Body of pancreas (tissue), 4 donors: ENCODE data around the gene FREM1. TPM values are rescaled to one million over a fixed set of nuclear protein-coding genes. Genes with fewer than 3 reads are reported as not detected.
A peak's percentile ranks its signal among the peaks of the same experiment; 100 is the strongest.

Source experiments
- ATAC-seq: fragments of 150-250 bp; one replicate; pipeline ENCODE4 v1.9.1; 2016
- DNase-seq, 4 donors: peaks; one replicate each; pipeline ENCODE4 v3.0.0-alpha.2; 2019
- H3K27ac ChIP-seq, 4 donors: fragments of 200-600 bp; sonication (generic); 1 replicate in 3 of 4; 2 replicates in 1 of 4; pipeline versions ENCODE4 v1.5.1 to v1.6.1; 2016 to 2019; ENCODE audit warnings: mild to moderate bottlenecking in 1 of 4, mixed read lengths in 1 of 4, moderate library complexity in 1 of 4
- H3K27me3 ChIP-seq, 2 donors: fragments of 200-600 bp; sonication (generic); one replicate each; pipeline ENCODE4 v1.6.0; 2016; ENCODE audit warnings: mild to moderate bottlenecking in 1 of 2
- H3K36me3 ChIP-seq, 2 donors: fragments of 200-600 bp; sonication (generic); replicated peaks in 1 of 2; 2 replicates each; pipeline ENCODE4 v1.5.1; 2016; ENCODE audit warnings: low read depth in 2 of 2; ENCODE audit not compliant: insufficient read depth in 1 of 2
- H3K4me1 ChIP-seq: fragments of 200-600 bp; sonication (generic); one replicate; pipeline ENCODE4 v1.6.0; 2016
- H3K4me3 ChIP-seq, 2 donors: fragments of 200-600 bp; sonication (generic); 1 replicate in 1 of 2; 2 replicates in 1 of 2; pipeline ENCODE4 v1.5.1; 2016 to 2019
- H3K9me3 ChIP-seq, 3 donors: fragments of 200-600 bp; sonication (generic); 1 replicate in 2 of 3; 2 replicates in 1 of 3; pipeline ENCODE4 v1.5.1; 2016
- POLR2A ChIP-seq, 3 donors: fragments of 450-650 bp; IDR thresholded peaks; one replicate each; pipeline ENCODE4 v1.6.1; 2016; ENCODE audit warnings: antibody characterized with exemption in 3 of 3, mild to moderate bottlenecking in 2 of 3
- WGBS, 2 donors: methylation state at CpG; one replicate each; pipeline ENCODE4 v1.1.5; 2017; 5-methylcytosine and 5-hydroxymethylcytosine counted together
- intact Hi-C: fragments of 100-400 bp; cut with DNase I; formaldehyde crosslinking; loops from one replicate; pipeline ENCODE4 v1.15.1; 2023
- total RNA-seq, 2 donors: library from RNA; depleted of rRNA; stranded (reverse); fragments of >200 nt; gene quantifications; one replicate each; pipeline ENCODE4 v1.1.0, GENCODE V29; 2016
- TF ChIP-seq, protein P1 (sequence below), 7 experiments: fragments of 450-650 bp in 4 of 7; fragments of 200-600 bp in 3 of 7; sonication (generic) in 3 of 7; IDR thresholded peaks; one replicate each; pipeline ENCODE4 v1.5.1; 2016 to 2019; ENCODE audit warnings: antibody characterized with exemption in 7 of 7

FREM1 gene
- total RNA-seq, 2 donors from 2014 or later, result 9.1 to 19.1 TPM

DNA sequence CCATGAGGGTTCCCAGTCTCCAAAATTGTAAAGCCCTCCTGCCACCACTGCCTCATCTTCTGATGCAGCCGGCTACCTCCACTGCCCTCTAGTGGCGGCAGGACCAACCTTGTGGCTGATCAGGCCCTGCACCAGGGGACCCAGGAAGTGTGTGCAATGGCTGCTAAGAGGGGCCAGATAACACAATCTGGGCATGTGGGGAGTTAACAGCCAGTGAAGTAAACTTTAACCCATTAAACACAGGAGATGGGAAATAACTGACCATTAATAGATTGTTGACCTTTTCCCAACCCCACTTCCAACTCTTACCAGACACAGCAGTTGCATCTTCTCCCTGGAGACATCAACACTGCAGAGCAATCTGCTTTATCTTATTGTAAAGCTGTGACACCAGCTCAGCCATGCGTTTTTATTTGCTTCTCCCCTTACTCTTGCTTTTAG is 63.3 kb downstream of the FREM1 start:
- Histone ChIP-seq H3K9me3 (no peaks in the 10 kb centered on the region), H3K27me3 (no peaks in the 10 kb centered on the region), H3K27ac (no peak overlapping the region), H3K4me1 (no peaks in the 10 kb centered on the region), H3K4me3 (no peak overlapping the region), H3K36me3 (peaks cover 4 to 17% of the 10 kb centered on the region in 2 donors)
- peak; percentile 34 to 61 (median 52) for DNase-seq
- TF ChIP-seq, protein P1, sequence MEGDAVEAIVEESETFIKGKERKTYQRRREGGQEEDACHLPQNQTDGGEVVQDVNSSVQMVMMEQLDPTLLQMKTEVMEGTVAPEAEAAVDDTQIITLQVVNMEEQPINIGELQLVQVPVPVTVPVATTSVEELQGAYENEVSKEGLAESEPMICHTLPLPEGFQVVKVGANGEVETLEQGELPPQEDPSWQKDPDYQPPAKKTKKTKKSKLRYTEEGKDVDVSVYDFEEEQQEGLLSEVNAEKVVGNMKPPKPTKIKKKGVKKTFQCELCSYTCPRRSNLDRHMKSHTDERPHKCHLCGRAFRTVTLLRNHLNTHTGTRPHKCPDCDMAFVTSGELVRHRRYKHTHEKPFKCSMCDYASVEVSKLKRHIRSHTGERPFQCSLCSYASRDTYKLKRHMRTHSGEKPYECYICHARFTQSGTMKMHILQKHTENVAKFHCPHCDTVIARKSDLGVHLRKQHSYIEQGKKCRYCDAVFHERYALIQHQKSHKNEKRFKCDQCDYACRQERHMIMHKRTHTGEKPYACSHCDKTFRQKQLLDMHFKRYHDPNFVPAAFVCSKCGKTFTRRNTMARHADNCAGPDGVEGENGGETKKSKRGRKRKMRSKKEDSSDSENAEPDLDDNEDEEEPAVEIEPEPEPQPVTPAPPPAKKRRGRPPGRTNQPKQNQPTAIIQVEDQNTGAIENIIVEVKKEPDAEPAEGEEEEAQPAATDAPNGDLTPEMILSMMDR (IDR thresholded peaks at IDR 0.05), result peak in 6 of 7 experiments; percentile 27 to 47 (median 43)
- no peak for TF ChIP-seq POLR2A (IDR thresholded peaks at IDR 0.05)
- ATAC-seq, result peak; percentile 53
- 31 to 55% methylated on average over 3 of the region's 3 CpGs for WGBS, 2 donors
- intact Hi-C loops, result no loop called here

DNA sequence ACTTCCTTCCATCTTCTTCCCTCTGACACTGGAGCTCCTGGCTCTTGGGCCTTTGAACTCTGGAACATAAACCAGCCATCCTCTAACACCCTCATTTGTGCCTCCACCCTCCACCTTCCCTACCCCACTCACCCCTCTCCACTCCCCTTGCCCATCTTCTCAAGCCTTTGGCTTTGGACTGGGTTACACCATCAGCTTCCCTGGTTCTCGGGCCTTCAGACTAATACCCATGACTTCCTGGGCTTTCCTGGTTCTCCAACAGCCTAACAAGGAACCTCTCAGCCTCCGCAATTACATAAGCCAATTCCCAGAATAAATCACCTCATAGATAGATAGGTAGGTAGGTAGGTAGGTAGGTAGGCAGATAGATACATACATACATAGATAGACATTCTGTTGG is 67.1 kb downstream of the FREM1 start:
- ATAC-seq (no peak), DNase-seq (no peak)
- Histone ChIP-seq H3K9me3 (no peaks in the 10 kb centered on the region), H3K36me3 (peaks cover 4 to 7% of the 10 kb centered on the region in 2 donors), H3K27me3 (no peaks in the 10 kb centered on the region), H3K27ac (no peak overlapping the region), H3K4me1 (no peaks in the 10 kb centered on the region), H3K4me3 (no peak overlapping the region)
- intact Hi-C loops, result no loop called here
- 97% methylated on average over 2 of the region's 2 CpGs for WGBS, 2 donors
- TF ChIP-seq POLR2A (IDR thresholded peaks at IDR 0.05), result no peak
- TF ChIP-seq, protein P1 (IDR thresholded peaks at IDR 0.05), result no peak

DNA sequence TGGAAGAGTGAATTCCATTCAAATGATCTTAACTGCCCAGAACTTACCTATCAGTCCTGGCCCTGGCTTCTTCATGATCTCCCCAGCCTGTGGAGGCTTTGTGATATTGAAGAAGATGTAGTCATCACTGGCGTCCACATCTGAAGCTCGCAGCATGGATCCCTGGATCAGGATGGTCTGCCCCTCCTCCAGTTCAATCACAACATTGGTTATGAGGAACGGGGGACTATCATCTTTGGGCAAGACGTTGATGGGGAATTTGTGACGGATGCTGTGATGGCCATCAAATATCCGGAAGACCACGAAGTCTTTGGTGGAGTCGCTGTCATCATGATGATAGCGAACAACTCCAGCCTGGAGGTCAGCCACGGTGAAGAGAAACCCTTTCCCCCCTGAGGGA is 68.0 kb downstream of the FREM1 start:
- H3K27ac ChIP-seq, result no peak overlapping the region
- no peak overlapping the region for H3K4me3 ChIP-seq
- H3K4me1 ChIP-seq, result no peaks in the 10 kb centered on the region
- DNase-seq (no peak), ATAC-seq (no peak)
- H3K36me3 ChIP-seq, result peaks cover 3 to 4% of the 10 kb centered on the region in 2 donors
- intact Hi-C loops, result no loop called here
- H3K9me3 ChIP-seq, result no peaks in the 10 kb centered on the region
- H3K27me3 ChIP-seq, result no peaks in the 10 kb centered on the region
- WGBS, 2 donors, result 89 to 90% methylated on average over 10 of the region's 10 CpGs
- TF ChIP-seq POLR2A (IDR thresholded peaks at IDR 0.05), result no peak
- TF ChIP-seq, protein P1 (IDR thresholded peaks at IDR 0.05), result no peak

DNA sequence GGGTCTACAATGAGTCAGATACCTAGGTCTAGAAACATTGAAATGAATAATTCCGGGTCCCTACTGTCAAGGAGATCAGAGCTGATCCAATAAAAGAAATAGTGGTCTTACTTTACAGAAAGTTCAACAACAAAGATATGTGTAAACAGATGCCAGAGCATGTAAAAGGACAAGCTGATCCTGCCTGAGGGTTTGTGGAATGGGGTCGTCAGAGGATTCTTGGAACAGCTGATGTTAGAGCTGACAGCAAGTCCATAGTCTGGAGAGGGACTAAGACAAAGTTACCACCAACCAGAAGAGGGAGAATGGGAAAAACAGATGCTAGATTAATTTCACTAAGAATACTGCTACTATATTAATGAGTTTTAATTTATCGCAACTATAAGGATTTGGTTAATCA is 71.5 kb downstream of the FREM1 start:
- no peak overlapping the region for H3K4me3 ChIP-seq
- no peaks in the 10 kb centered on the region for H3K4me1 ChIP-seq
- ATAC-seq, result no peak
- no peak overlapping the region for H3K27ac ChIP-seq
- no peaks in the 10 kb centered on the region for H3K9me3 ChIP-seq
- intact Hi-C loops, result no loop called here
- WGBS, 2 donors, result 87 to 89% methylated on average over 3 of the region's 3 CpGs
- no peaks in the 10 kb centered on the region for H3K36me3 ChIP-seq
- no peak for TF ChIP-seq POLR2A (IDR thresholded peaks at IDR 0.05)
- TF ChIP-seq, protein P1 (IDR thresholded peaks at IDR 0.05), result no peak
- DNase-seq, result no peak
- H3K27me3 ChIP-seq, result no peaks in the 10 kb centered on the region

DNA sequence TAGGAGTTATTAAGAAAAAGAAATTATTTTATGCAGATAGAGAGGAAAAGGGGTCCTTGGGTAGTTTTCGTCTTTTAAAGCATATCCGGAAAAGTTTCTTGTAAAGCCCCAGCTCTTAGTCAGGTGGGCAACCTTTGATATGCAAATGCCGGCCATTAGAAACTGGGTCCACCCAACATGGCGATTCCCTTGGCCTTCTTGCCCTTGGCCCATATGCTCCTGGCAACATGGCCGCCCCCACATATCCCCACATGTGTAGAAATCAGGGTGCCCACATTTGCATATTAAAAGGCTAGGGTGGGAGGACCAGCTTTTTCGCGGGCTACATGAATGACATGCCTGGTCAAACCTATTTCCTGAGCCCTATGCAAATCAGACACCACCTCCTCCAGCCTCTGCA is 73.3 kb downstream of the FREM1 start:
- Histone ChIP-seq H3K4me3 (no peak overlapping the region), H3K9me3 (no peaks in the 10 kb centered on the region), H3K4me1 (no peaks in the 10 kb centered on the region), H3K27ac (no peak overlapping the region), H3K27me3 (no peaks in the 10 kb centered on the region), H3K36me3 (no peaks in the 10 kb centered on the region)
- intact Hi-C loops, result no loop called here
- ATAC-seq, result no peak
- DNase-seq, result no peak
- TF ChIP-seq POLR2A (IDR thresholded peaks at IDR 0.05), result no peak
- TF ChIP-seq, protein P1 (IDR thresholded peaks at IDR 0.05), result no peak
- WGBS, 2 donors, result 92% methylated on average over 7 of the region's 7 CpGs
